Measurements from ENCODE around the gene ATG3.

- TF ChIP-seq, protein P1, sequence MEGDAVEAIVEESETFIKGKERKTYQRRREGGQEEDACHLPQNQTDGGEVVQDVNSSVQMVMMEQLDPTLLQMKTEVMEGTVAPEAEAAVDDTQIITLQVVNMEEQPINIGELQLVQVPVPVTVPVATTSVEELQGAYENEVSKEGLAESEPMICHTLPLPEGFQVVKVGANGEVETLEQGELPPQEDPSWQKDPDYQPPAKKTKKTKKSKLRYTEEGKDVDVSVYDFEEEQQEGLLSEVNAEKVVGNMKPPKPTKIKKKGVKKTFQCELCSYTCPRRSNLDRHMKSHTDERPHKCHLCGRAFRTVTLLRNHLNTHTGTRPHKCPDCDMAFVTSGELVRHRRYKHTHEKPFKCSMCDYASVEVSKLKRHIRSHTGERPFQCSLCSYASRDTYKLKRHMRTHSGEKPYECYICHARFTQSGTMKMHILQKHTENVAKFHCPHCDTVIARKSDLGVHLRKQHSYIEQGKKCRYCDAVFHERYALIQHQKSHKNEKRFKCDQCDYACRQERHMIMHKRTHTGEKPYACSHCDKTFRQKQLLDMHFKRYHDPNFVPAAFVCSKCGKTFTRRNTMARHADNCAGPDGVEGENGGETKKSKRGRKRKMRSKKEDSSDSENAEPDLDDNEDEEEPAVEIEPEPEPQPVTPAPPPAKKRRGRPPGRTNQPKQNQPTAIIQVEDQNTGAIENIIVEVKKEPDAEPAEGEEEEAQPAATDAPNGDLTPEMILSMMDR (IDR thresholded peaks at IDR 0.05; ENCODE audit: low read depth, low read length, poor library complexity, severe bottlenecking): no peak
- TF ChIP-seq EZH2phosphoT487 (IDR thresholded peaks at IDR 0.05; ENCODE audit: borderline replicate concordance, low read length): no peak
Measured at GRCh38 chr3:112484352-112484751, 77.4 kb downstream of the ATG3 start.

All from DOHH2 (cell line).